Measurements from ENCODE around the gene VIL1. TPM values are rescaled to one million over a fixed set of nuclear protein-coding genes. Genes with fewer than 3 reads are reported as not detected.

VIL1 gene
- total and polyA plus RNA-seq, 9 donors, result 0.05 to 1.3 (median 0.38) TPM; not detected in 6

- Histone ChIP-seq H3K4me1 (ENCODE audit: insufficient read depth) (no peaks in the 10 kb centered on the region), H3K27ac (no peak overlapping the region), H3K4me3 (no peak overlapping the region), H3K27me3 (no peaks in the 10 kb centered on the region), H3K9me3 (no peaks in the 10 kb centered on the region), H3K36me3 (no peaks in the 10 kb centered on the region)
- TF ChIP-seq POLR2A (IDR thresholded peaks at IDR 0.05), result no peak
- no peak for TF ChIP-seq CTCF (IDR thresholded peaks at IDR 0.05)
- TF ChIP-seq EP300 (IDR thresholded peaks at IDR 0.05), result no peak
- 86 to 89% (median 89%) methylated on average over 5 of the region's 5 CpGs for WGBS, 3 donors
- DNase-seq, result no peak
- intact Hi-C loops (cut with DNase I), result no loop called here
Measured at GRCh38 chr2:218418321-218418716, 604 bp upstream of the VIL1 start.

DNA sequence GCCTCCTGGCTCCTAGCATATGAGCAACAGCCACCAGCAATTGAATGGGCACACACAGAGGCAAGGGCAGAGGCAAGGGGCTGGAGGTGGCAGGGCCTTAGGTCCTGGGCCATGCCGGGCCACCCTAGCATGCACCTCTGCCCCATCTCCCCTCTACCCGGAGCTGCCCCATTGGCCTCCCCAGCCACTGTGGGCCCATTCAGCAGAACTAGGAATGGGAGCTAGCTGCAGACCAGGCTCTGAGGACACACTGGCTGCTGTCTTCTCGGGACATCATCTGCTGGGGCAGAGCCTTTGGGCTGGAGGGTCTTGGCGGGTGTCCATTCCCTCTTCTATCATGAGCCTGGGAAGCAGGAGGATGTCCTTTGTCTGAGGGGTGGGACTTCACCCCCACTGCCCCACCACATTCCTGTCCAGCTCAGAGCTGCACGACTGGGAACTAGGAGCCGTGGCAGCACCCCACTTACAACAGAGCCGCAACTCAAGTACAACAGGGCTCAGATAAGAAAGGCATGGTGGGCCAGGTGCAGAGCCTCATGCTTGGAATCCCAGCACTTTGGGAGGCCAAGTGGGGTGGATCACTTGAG is 800 bp downstream of the VIL1 start:
- Histone ChIP-seq H3K9me3 (no peaks in the 10 kb centered on the region), H3K4me3 (no peak overlapping the region), H3K27me3 (no peaks in the 10 kb centered on the region), H3K36me3 (no peaks in the 10 kb centered on the region), H3K27ac (no peak overlapping the region), H3K4me1 (ENCODE audit: insufficient read depth) (no peaks in the 10 kb centered on the region)
- TF ChIP-seq EP300 (IDR thresholded peaks at IDR 0.05), result no peak
- TF ChIP-seq CTCF (IDR thresholded peaks at IDR 0.05), result no peak
- TF ChIP-seq POLR2A (IDR thresholded peaks at IDR 0.05), result no peak
- DNase-seq, result no peak
- 77 to 80% (median 79%) methylated on average over 7 of the region's 7 CpGs for WGBS, 3 donors
- intact Hi-C loops (cut with DNase I), result no loop called here

GRCh38 chr2:218421027-218421426 is 2.1 kb downstream of the VIL1 start:
- TF ChIP-seq CTCF (IDR thresholded peaks at IDR 0.05), result no peak
- TF ChIP-seq POLR2A (IDR thresholded peaks at IDR 0.05), result no peak
- TF ChIP-seq EP300 (IDR thresholded peaks at IDR 0.05), result no peak
- 89 to 94% (median 90%) methylated on average over 2 of the region's 2 CpGs for WGBS, 3 donors
- Histone ChIP-seq H3K9me3 (no peaks in the 10 kb centered on the region), H3K4me3 (no peak overlapping the region), H3K4me1 (ENCODE audit: insufficient read depth) (no peaks in the 10 kb centered on the region), H3K27ac (no peak overlapping the region), H3K27me3 (no peaks in the 10 kb centered on the region), H3K36me3 (no peaks in the 10 kb centered on the region)
- DNase-seq, result no peak
- intact Hi-C loops (cut with DNase I), result no loop called here

- 82 to 87% (median 84%) methylated on average over 9 of the region's 9 CpGs for WGBS, 3 donors
- no peak for DNase-seq
- TF ChIP-seq EP300 (IDR thresholded peaks at IDR 0.05) (no peak), POLR2A (IDR thresholded peaks at IDR 0.05) (no peak), CTCF (IDR thresholded peaks at IDR 0.05) (no peak)
- intact Hi-C loops (cut with DNase I), result no loop called here
- H3K27me3 ChIP-seq, result no peaks in the 10 kb centered on the region
- H3K4me3 ChIP-seq, result no peak overlapping the region
- H3K27ac ChIP-seq, result no peak overlapping the region
- H3K4me1 ChIP-seq (ENCODE audit: insufficient read depth), result no peaks in the 10 kb centered on the region
- no peaks in the 10 kb centered on the region for H3K36me3 ChIP-seq
- no peaks in the 10 kb centered on the region for H3K9me3 ChIP-seq
Measured at GRCh38 chr2:218422403-218423086, 3.6 kb downstream of the VIL1 start.

Measured in ovary (tissue), 9 donors.